ENCODE measurements around the gene POLE. TPM values are rescaled to one million over a fixed set of nuclear protein-coding genes. Genes with fewer than 3 reads are reported as not detected.

The POLE gene
- polyA plus RNA-seq, 1 of the 3 experiments (the other 2 are of a cell fraction) = 20.1 TPM

- H3K79me2 ChIP-seq (ENCODE audit: insufficient read depth) = no peaks in the 10 kb centered on the region
- ChIA-PET POLR2A (no interaction called here), CTCF (interaction anchor here (1.0 to 3.2 kb wide), 2 partner anchors 9 to 21 kb away, joined by 3 to 12 read pairs; no protein-coding TSS in a partner anchor)
- no peaks in the 10 kb centered on the region for H4K20me1 ChIP-seq (ENCODE audit: insufficient read depth)
- H3F3A ChIP-seq (replicated peaks; ENCODE audit: insufficient read depth) = peaks cover 8% of the 10 kb centered on the region
- 90% methylated on average over 24 of the region's 24 CpGs for WGBS (ENCODE audit: low lambda C conversion rate)
- no peaks in the 10 kb centered on the region for H3K9me3 ChIP-seq
- no peak overlapping the region for H3K4me2 ChIP-seq
- no peak overlapping the region for H2AFZ ChIP-seq (ENCODE audit: low read depth)
- no peak overlapping the region for H3K9ac ChIP-seq
- H3K36me3 ChIP-seq (replicated peaks in 1 of 2; ENCODE audit: control insufficient read depth in 1 of 2, insufficient read depth in 2 of 2, low read length in 1 of 2) = peaks cover 0 to 26% of the 10 kb centered on the region in 2 experiments
- TF ChIP-seq TCF12 (IDR thresholded peaks at IDR 0.05) (no peak), GABPA (IDR thresholded peaks at IDR 0.05; ENCODE audit: low read depth) (no peak), MEF2A (IDR thresholded peaks at IDR 0.05; ENCODE audit: borderline replicate concordance, low read depth) (no peak), MXI1 (IDR thresholded peaks at IDR 0.05; ENCODE audit: low read depth, low read length) (no peak), GATA2 (CRISPR knock-in tag; IDR thresholded peaks at IDR 0.05) (no peak), CTCF (IDR thresholded peaks at IDR 0.05) (no peak), YY1 (IDR thresholded peaks at IDR 0.05; ENCODE audit: low read depth) (no peak), EZH2phosphoT487 (IDR thresholded peaks at IDR 0.05; ENCODE audit: borderline replicate concordance, low read depth) (no peak), CHD2 (IDR thresholded peaks at IDR 0.05; ENCODE audit: low read length, partially characterized antibody) (no peak), RXRA (IDR thresholded peaks at IDR 0.05; ENCODE audit: borderline replicate concordance, low read depth) (no peak), EP300 (IDR thresholded peaks at IDR 0.05; ENCODE audit: borderline replicate concordance in 1 of 2, low read depth in 1 of 2, low read length in 1 of 2) (no peak), RAD21 (IDR thresholded peaks at IDR 0.05; ENCODE audit: low read length) (no peak), FOSL2 (IDR thresholded peaks at IDR 0.05; ENCODE audit: borderline replicate concordance, low read depth) (no peak), RFX5 (IDR thresholded peaks at IDR 0.05; ENCODE audit: low read length) (no peak), TEAD4 (IDR thresholded peaks at IDR 0.05; ENCODE audit: borderline replicate concordance, insufficient read depth) (no peak), RCOR1 (IDR thresholded peaks at IDR 0.05; ENCODE audit: low read length) (no peak), SMC3 (IDR thresholded peaks at IDR 0.05; ENCODE audit: low read depth, low read length) (no peak), POLR2AphosphoS5 (IDR thresholded peaks at IDR 0.05; ENCODE audit: low read depth, low read length) (no peak)
- TF ChIP-seq, protein P1, sequence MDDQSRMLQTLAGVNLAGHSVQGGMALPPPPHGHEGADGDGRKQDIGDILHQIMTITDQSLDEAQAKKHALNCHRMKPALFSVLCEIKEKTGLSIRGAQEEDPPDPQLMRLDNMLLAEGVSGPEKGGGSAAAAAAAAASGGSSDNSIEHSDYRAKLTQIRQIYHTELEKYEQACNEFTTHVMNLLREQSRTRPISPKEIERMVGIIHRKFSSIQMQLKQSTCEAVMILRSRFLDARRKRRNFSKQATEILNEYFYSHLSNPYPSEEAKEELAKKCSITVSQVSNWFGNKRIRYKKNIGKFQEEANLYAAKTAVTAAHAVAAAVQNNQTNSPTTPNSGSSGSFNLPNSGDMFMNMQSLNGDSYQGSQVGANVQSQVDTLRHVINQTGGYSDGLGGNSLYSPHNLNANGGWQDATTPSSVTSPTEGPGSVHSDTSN (IDR thresholded peaks at IDR 0.05) = no peak
- DNase-seq = no peak
- H3K4me3 ChIP-seq (ENCODE audit: low read depth in 2 of 2, low read length in 1 of 2) = no peak overlapping the region
- no peaks in the 10 kb centered on the region for H3K4me1 ChIP-seq (ENCODE audit: control insufficient read depth in 1 of 2, insufficient read depth in 2 of 2, low read depth in 1 of 2, low read length in 1 of 2)
- H3K27me3 ChIP-seq (ENCODE audit: insufficient read depth) = no peaks in the 10 kb centered on the region
- no peaks in the 10 kb centered on the region for H3K9me2 ChIP-seq
- H3K27ac ChIP-seq (ENCODE audit: low read depth in 2 of 2, low read length in 1 of 2) = no peak overlapping the region
These were observed 105.1 kb downstream of the POLE start for GRCh38 chr12:132582058-132582420.

Measured in SK-N-SH (cell line).